Endothelial cell of umbilical vein (primary cell): ENCODE measurements around the gene ZIM2.

ENCODE experiments used
- CTCF ChIP-seq, 2 donors: IDR thresholded peaks; 1 replicate in 1 of 2; 2 replicates in 1 of 2; pipeline ENCODE4 v1.5.1; 2011; ENCODE audit warnings: low read length in 2 of 2, mild to moderate bottlenecking in 2 of 2, moderate library complexity in 2 of 2, control low read depth in 1 of 2, inconsistent platforms in 1 of 2, low read depth in 1 of 2; ENCODE audit not compliant: insufficient read depth in 1 of 2; ENCODE audit errors: extremely low read depth in 1 of 2
- EZH2 ChIP-seq: IDR thresholded peaks from 2 replicates; pipeline ENCODE4 v1.6.1; 2012; ENCODE audit warnings: borderline replicate concordance, low read depth, mild to moderate bottlenecking, moderate library complexity, low read length, inconsistent platforms; ENCODE audit not compliant: severe bottlenecking
- FOS ChIP-seq: IDR thresholded peaks from 2 replicates; pipeline ENCODE4 v1.6.1; 2011; ENCODE audit warnings: mild to moderate bottlenecking, low read length, moderate library complexity, borderline replicate concordance; ENCODE audit not compliant: insufficient read depth
- JUN ChIP-seq: IDR thresholded peaks from 2 replicates; pipeline ENCODE4 v1.6.1; 2011; ENCODE audit warnings: borderline replicate concordance, low read depth; ENCODE audit not compliant: insufficient read length, insufficient read depth
- MAX ChIP-seq: IDR thresholded peaks from 2 replicates; pipeline ENCODE4 v1.6.1; 2011; ENCODE audit not compliant: insufficient read depth, insufficient read length
- MYC ChIP-seq: IDR thresholded peaks from one replicate; pipeline ENCODE4 v1.6.1; 2011; ENCODE audit warnings: mild to moderate bottlenecking, low read depth, low read length
- POLR2A ChIP-seq: IDR thresholded peaks from 2 replicates; pipeline ENCODE4 v1.6.1; 2012; ENCODE audit warnings: low read depth, mild to moderate bottlenecking, control low read depth, low read length
- POLR2AphosphoS5 ChIP-seq: IDR thresholded peaks from 2 replicates; pipeline ENCODE4 v1.6.1; 2012; ENCODE audit warnings: low read depth, mild to moderate bottlenecking, control low read depth, low read length, moderate library complexity; ENCODE audit not compliant: insufficient read depth

DNA sequence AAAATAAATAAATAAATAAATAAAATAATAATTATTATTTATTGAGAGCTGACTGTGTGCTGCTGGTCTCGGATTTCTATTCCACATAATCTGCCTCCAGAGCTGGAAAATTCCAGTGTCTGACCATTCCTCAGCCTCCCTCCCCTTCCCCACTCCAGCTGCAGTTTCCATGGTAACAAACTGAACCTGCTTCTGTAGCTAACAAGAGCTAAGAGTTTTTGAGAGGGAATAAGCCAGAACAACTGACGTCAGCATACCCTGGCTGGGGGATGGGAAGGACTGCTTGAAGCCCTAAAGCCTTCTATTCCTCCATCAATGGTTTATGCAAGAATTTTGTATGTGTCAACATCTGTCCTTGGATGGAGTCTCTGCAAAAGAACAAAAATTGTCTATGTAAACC, 26.0 kb upstream of the ZIM2 start:
- TF ChIP-seq EZH2 = no peak
- no peak for TF ChIP-seq CTCF (IDR thresholded peaks at IDR 0.05; ENCODE audit: extremely low read depth in 1 of 2, insufficient read depth in 1 of 2, low read depth in 1 of 2, low read length in 2 of 2)
- no peak for TF ChIP-seq MYC
- no peak for TF ChIP-seq POLR2AphosphoS5
- no peak for TF ChIP-seq POLR2A
- no peak for TF ChIP-seq FOS
- TF ChIP-seq MAX = no peak
- no peak for TF ChIP-seq JUN
